ENCODE measurements around the gene PLEK. TPM values are rescaled to one million over a fixed set of nuclear protein-coding genes. Genes with fewer than 3 reads are reported as not detected.
"Not testable (repeated sequence)": the region's sequence is repeated elsewhere in the genome, so short reads cannot be mapped to it uniquely, and the experiment has no call there.

PLEK gene
- total RNA-seq, 1 donor from 2014 or later: not detected

GRCh38 chr2:68441179-68441993, 76.3 kb downstream of the PLEK start:
- TF ChIP-seq CTCF (IDR thresholded peaks at IDR 0.05): peak; percentile 97
- no peaks in the 10 kb centered on the region for H3K36me3 Mint-ChIP-seq (ENCODE audit: low read depth)
- DNase-seq (ENCODE audit: low spot score): no peak
- H3K27ac Mint-ChIP-seq (ENCODE audit: unreplicated experiment): no peak overlapping the region
- H3K27me3 Mint-ChIP-seq (ENCODE audit: low read depth): peaks cover 9% of the 10 kb centered on the region
- H3K4me3 Mint-ChIP-seq (ENCODE audit: unreplicated experiment): no peak overlapping the region
- H3K9me3 Mint-ChIP-seq (ENCODE audit: low read depth): no peaks in the 10 kb centered on the region
- H3K4me1 Mint-ChIP-seq (ENCODE audit: low read depth): peaks cover 14% of the 10 kb centered on the region

DNA sequence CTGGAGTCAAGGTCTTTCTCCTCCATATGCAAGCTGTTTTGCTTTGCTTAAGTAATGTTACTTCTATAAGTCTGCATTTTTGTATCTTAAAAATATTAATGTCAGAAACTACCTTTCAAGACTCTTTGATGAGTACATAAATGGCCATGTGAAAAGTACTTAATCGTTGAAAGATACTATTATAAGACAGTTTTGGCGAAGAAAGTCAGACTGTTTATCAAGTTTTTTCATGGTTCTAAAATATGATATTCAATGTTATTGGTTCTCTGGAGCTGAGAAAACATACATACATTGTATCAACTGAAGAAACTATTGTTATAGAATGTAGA, 76.9 kb downstream of the PLEK start:
- Mint-ChIP-seq H3K4me1 (ENCODE audit: low read depth) (peaks cover 10% of the 10 kb centered on the region), H3K36me3 (ENCODE audit: low read depth) (no peaks in the 10 kb centered on the region), H3K4me3 (ENCODE audit: unreplicated experiment) (no peak overlapping the region), H3K9me3 (ENCODE audit: low read depth) (no peaks in the 10 kb centered on the region), H3K27ac (ENCODE audit: unreplicated experiment) (no peak overlapping the region), H3K27me3 (ENCODE audit: low read depth) (peaks cover 9% of the 10 kb centered on the region)
- peak; percentile 58 for TF ChIP-seq CTCF (IDR thresholded peaks at IDR 0.05)
- DNase-seq (ENCODE audit: low spot score): no peak

GRCh38 chr2:68446425-68446824, 81.3 kb downstream of the PLEK start:
- H3K4me3 Mint-ChIP-seq (ENCODE audit: unreplicated experiment); H3K9me3 Mint-ChIP-seq (ENCODE audit: low read depth); H3K36me3 Mint-ChIP-seq (ENCODE audit: low read depth); H3K27ac Mint-ChIP-seq (ENCODE audit: unreplicated experiment); DNase-seq (ENCODE audit: low spot score); H3K4me1 Mint-ChIP-seq (ENCODE audit: low read depth); H3K27me3 Mint-ChIP-seq (ENCODE audit: low read depth): not testable (repeated sequence)

Other genes with a start within 250 kb of the PLEK start
- 11.5 to 20.7 TPM (median 12.0 TPM) in 3 replicates for gene PNO1, start 207.4 kb upstream of the PLEK start, total RNA-seq
- gene PPP3R1, start 112.8 kb upstream of the PLEK start, total RNA-seq: 56.2 to 72.3 TPM (median 70.8 TPM) in 3 replicates
- 23.4 to 25.9 TPM (median 24.7 TPM) in 3 replicates for gene CNRIP1, start 45.3 kb upstream of the PLEK start, total RNA-seq
- gene FBXO48, start 102.0 kb downstream of the PLEK start, total RNA-seq: 0.55 to 0.63 TPM (median 0.62 TPM) in 3 replicates
- gene APLF, start 102.3 kb downstream of the PLEK start, total RNA-seq: 3.9 to 4.5 TPM (median 4.3 TPM) in 3 replicates